NCI-H345 treated with DMSO at 0.1 percent for 48 hours (cell line): ENCODE measurements around the gene RAB12.
A peak's percentile ranks its signal among the peaks of the same experiment; 100 is the strongest.

Experiments used
- DNase-seq: peaks from one replicate; lab custom pipeline; 2025; ENCODE audit not compliant: unreplicated experiment; lab: John Stamatoyannopoulos, UW

Gene RAB12

DNA sequence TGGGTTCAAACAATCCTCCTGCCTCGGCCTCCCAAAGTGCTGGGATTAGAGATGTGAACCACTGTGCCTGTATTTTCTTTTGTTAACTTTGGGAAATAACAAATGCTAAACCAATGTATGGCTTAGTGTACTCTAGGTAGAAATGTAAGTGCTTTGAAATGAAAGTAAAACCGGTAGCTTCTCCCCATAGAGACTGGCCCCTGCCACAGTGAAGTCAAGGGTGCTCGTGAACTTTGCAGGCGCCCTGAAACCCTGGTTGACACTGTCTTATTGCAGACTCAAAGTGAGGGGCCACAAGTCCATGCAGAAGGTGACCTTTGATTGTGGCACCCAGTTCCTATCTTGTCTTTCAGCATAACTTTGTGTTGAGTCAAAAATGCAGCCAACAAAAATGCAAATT is 72.0 kb downstream of the RAB12 start:
- DNase-seq: no peak

DNA sequence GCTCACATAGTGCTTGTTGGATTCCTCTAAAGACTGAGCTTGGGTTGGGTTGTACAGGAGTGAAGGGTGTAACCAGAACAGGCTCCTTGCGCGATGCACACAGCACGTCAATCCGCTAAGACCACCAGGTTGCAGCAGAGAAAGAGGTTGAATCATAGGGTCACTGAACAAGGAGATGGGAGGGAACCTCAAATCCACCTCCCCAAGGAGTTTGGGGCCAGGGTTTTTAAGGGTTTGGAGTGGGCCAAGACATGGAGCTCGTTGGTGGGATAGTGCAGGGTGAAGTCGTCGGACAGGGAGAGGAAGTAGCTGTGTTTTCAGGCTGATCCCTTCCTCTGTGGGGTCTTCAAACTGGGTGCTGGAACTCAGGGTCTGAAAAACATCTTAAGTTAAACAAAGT is 75.3 kb downstream of the RAB12 start:
- DNase-seq: no peak

DNA sequence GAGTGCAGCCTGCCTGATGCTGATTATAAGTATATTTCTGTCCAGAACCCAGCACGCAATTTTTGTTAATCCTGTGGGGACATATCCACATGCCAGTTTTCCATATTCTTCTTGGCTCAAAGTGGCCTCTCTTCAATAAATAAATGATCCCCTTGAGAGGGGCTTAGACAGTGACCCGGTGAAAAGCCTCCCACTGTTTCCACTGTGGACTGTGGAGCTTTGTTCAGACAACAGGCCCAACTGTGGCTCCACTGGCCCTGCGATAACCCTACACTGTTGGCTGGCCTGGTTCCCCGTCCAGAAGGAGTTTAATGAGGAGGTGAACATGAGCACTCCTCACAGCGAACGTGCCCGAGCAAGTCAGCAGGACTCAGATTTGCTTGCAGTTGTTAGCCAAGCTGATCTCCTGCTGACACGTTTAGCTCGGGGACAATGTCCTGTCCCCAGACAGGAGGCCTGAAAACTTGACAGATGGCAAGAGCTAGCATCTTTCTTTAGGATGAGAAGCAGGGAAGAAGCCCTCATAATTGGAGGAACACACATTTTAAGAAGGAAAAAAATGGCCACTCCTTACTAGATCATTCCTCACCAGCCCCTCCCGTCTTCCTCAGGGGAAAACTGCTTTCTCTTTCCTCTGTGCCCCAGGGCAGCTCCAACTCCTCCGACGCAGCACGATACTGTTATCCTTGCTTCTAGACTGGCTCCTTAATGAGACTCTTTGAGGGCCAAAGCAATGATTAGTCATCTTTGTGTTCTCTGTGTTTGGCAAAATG is 76.1 kb downstream of the RAB12 start:
- DNase-seq: peak; percentile 77

DNA sequence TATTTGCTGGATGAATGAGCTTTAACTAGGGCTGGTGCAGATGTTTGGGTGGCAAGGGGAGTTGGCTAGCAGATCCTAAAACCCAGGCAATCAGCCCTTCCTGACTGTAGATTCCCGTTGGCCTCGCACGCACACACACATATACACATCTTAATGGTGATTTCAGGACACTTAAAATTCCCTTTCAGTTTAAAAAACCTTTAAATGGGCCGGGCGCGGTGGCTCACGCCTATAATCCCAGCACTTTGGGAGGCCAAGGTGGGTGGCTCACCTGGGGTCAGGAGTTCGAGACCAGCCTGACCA is 76.6 kb downstream of the RAB12 start:
- DNase-seq: no peak

DNA sequence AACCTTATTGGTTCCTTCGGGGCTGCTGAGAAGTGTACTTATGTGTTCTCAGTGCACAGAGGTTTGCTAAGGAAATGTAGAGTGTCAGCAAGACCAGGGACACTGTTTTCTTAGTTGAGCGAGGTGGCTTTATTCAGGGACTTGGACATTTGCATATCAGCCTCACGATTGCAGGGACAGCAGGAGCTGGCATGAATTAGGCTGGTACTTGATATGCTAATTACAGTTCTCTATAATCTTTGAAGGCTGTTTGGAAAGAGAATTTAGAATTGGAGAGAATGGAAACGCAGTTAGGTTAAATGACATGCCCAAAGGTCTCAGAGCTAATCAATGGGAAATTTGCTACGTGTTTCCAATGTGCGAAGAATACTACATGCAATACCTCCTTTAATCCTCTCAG is 77.4 kb downstream of the RAB12 start:
- no peak for DNase-seq

DNA sequence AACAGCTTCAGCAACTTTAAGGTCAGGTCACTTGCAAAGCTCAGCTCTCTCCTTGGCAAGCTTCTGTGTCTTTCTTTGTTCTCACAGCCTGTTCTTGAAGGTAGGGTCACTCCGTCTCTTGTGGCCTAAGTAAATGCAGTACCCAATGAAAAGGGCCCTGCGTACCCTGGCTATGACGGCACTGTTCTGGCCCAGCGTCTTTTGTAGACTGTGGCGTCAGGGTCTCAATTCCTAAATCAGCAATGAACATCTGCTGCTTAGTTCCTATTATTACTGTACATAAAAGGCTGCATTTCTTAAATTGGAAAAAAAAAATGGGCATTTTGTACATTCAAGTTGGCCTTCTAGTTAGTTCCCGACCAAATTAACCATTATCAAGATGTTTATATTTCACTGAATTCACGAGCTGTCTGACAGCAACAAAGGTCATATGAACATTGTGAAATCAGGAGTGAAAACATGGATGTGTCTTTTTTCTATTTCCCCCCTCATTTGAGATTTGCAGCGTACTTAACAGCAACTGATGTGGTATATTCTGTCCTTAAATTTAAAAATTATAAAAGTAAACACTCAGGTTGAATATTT is 79.1 kb downstream of the RAB12 start:
- DNase-seq: no peak

DNA sequence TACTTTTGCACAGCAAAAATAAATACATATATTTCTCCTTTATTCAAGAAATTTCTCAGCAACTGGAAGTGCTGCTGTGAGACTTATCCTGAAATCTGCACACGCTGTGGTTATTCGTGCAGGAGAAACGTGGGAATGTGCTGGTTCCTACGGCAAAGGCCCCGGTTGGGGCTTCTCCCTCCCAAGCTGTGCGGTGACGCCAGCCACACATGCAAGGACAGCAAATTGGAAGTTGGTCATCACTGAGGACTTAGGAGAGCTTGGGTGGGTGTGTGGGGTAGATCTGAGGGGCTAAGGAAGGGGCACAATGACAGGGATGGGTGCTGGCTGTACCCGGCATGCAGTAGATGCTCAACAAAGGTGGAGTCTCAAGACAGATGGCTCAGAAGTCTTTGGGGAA is 79.6 kb downstream of the RAB12 start:
- DNase-seq: no peak
